H9 (cell line): Measurements from ENCODE around the gene PDE7B. TPM values are rescaled to one million over a fixed set of nuclear protein-coding genes. Genes with fewer than 3 reads are reported as not detected.

Experiments
- DNase-seq: peaks from one replicate; pipeline ENCODE4 v3.0.0-alpha.2; 2017
- H2AFZ ChIP-seq: one replicate; pipeline ENCODE4 v1.6.1; 2013; ENCODE audit warnings: mild to moderate bottlenecking, low read length, control low read depth, moderate library complexity
- H2AK5ac ChIP-seq: 2 replicates; pipeline ENCODE4 v1.6.1; 2013; ENCODE audit warnings: low read length, control low read depth, mixed read lengths; ENCODE audit not compliant: insufficient read length
- H2BK120ac ChIP-seq: one replicate; pipeline ENCODE4 v1.6.1; 2013; ENCODE audit warnings: low read depth, mild to moderate bottlenecking, low read length, control low read depth, inconsistent platforms; ENCODE audit not compliant: poor library complexity, severe bottlenecking
- H2BK12ac ChIP-seq: 2 replicates; pipeline ENCODE4 v1.6.1; 2013; ENCODE audit warnings: low read length, control low read depth, mixed read lengths, low read depth; ENCODE audit not compliant: insufficient read length
- H2BK15ac ChIP-seq: 2 replicates; pipeline ENCODE4 v1.6.1; 2013; ENCODE audit warnings: low read depth, low read length, control low read depth
- H2BK20ac ChIP-seq: one replicate; pipeline ENCODE4 v1.6.1; 2013; ENCODE audit warnings: low read depth, mild to moderate bottlenecking, low read length, control low read depth, inconsistent platforms; ENCODE audit not compliant: poor library complexity, severe bottlenecking
- H2BK5ac ChIP-seq: 2 replicates; pipeline ENCODE4 v1.6.1; 2013; ENCODE audit warnings: low read length, control low read depth, mixed read lengths; ENCODE audit not compliant: insufficient read length
- H3K14ac ChIP-seq: 2 replicates; pipeline ENCODE4 v1.6.1; 2013; ENCODE audit warnings: low read length, control low read depth; ENCODE audit not compliant: insufficient read depth
- H3K18ac ChIP-seq: 2 replicates; pipeline ENCODE4 v1.6.1; 2013; ENCODE audit warnings: low read depth, mild to moderate bottlenecking, mixed read lengths, low read length, control low read depth; ENCODE audit not compliant: insufficient read length
- H3K23ac ChIP-seq: 2 replicates; pipeline ENCODE4 v1.6.1; 2013; ENCODE audit warnings: low read length, control low read depth, mixed read lengths, low read depth; ENCODE audit not compliant: insufficient read length
- H3K23me2 ChIP-seq: 2 replicates; pipeline ENCODE4 v1.6.1; 2013; ENCODE audit warnings: low read depth, mild to moderate bottlenecking, mixed read lengths, low read length, control low read depth; ENCODE audit not compliant: insufficient read length, poor library complexity, severe bottlenecking
- H3K27ac ChIP-seq: 2 replicates; pipeline ENCODE4 v1.5.1; 2013; ENCODE audit warnings: low read length, control low read depth, mixed read lengths, low read depth; ENCODE audit not compliant: insufficient read length
- H3K27me3 ChIP-seq: 2 replicates; pipeline ENCODE4 v1.6.1; 2013; ENCODE audit warnings: low read length, control low read depth, inconsistent platforms; ENCODE audit not compliant: insufficient read depth
- H3K4ac ChIP-seq: 2 replicates; pipeline ENCODE4 v1.6.1; 2013; ENCODE audit warnings: low read depth, mild to moderate bottlenecking, control low read depth, inconsistent platforms, low read length, moderate library complexity
- H3K4me1 ChIP-seq: 2 replicates; pipeline ENCODE4 v1.6.1; 2013; ENCODE audit warnings: low read length, control low read depth, inconsistent platforms; ENCODE audit not compliant: insufficient read depth
- H3K4me2 ChIP-seq: 2 replicates; pipeline ENCODE4 v1.6.1; 2013; ENCODE audit warnings: low read length, control low read depth, mixed read lengths; ENCODE audit not compliant: insufficient read length, insufficient read depth
- H3K56ac ChIP-seq: 2 replicates; pipeline ENCODE4 v1.6.1; 2013; ENCODE audit warnings: low read depth, mild to moderate bottlenecking, mixed read lengths, low read length, control low read depth; ENCODE audit not compliant: insufficient read length
- H3K79me1 ChIP-seq: 2 replicates; pipeline ENCODE4 v1.6.1; 2013; ENCODE audit warnings: low read depth, mild to moderate bottlenecking, moderate library complexity, low read length, control low read depth, inconsistent platforms; ENCODE audit not compliant: insufficient read depth, poor library complexity, severe bottlenecking
- H3K79me2 ChIP-seq: 2 replicates; pipeline ENCODE4 v1.6.1; 2013; ENCODE audit warnings: low read length, control low read depth, inconsistent platforms; ENCODE audit not compliant: insufficient read depth
- H3K9ac ChIP-seq: 2 replicates; pipeline ENCODE4 v1.6.1; 2013; ENCODE audit warnings: low read length, control low read depth, mixed read lengths; ENCODE audit not compliant: insufficient read length; ENCODE audit errors: extremely low read depth
- H3K9me3 ChIP-seq: one replicate; pipeline ENCODE4 v1.6.1; 2013; ENCODE audit warnings: low read depth, low read length, inconsistent platforms; ENCODE audit not compliant: control insufficient read depth
- H3T11ph ChIP-seq: one replicate; pipeline ENCODE4 v1.6.1; 2013; ENCODE audit warnings: mild to moderate bottlenecking, low read length, control low read depth, inconsistent platforms
- H4K20me1 ChIP-seq: one replicate; pipeline ENCODE4 v1.6.1; 2013; ENCODE audit not compliant: control insufficient read depth, insufficient read length, insufficient read depth
- H4K5ac ChIP-seq: 2 replicates; pipeline ENCODE4 v1.6.1; 2013; ENCODE audit warnings: low read depth, mild to moderate bottlenecking, mixed read lengths, low read length, control low read depth; ENCODE audit not compliant: insufficient read length
- H4K8ac ChIP-seq: replicated peaks from 2 replicates; pipeline ENCODE4 v1.6.1; 2013; ENCODE audit warnings: low read length, control low read depth, mixed read lengths, low read depth; ENCODE audit not compliant: insufficient read length
- H4K91ac ChIP-seq: 2 replicates; pipeline ENCODE4 v1.6.1; 2013; ENCODE audit warnings: low read depth, mild to moderate bottlenecking, moderate library complexity, mixed read lengths, low read length, control low read depth; ENCODE audit not compliant: insufficient read length
- H3K27ac Mint-ChIP-seq, 3 experiments: 2 replicates in 2 of 3; 3 replicates in 1 of 3; pipeline ENCODE4 v1.8.0; 2020 to 2021; ENCODE audit warnings: mixed read lengths in 3 of 3, mild to moderate bottlenecking in 1 of 3, moderate library complexity in 1 of 3
- H3K27me3 Mint-ChIP-seq: 2 replicates; pipeline ENCODE4 v1.8.0; 2021; ENCODE audit warnings: low read depth, mild to moderate bottlenecking, moderate library complexity, mixed read lengths
- H3K36me3 Mint-ChIP-seq, 3 experiments: 2 replicates in 2 of 3; 3 replicates in 1 of 3; pipeline ENCODE4 v1.8.0; 2020 to 2021; ENCODE audit warnings: low read depth in 3 of 3, mixed read lengths in 3 of 3; ENCODE audit not compliant: insufficient read depth in 1 of 3
- H3K4me1 Mint-ChIP-seq, 2 experiments: 2 replicates each; pipeline ENCODE4 v1.8.0; 2020; ENCODE audit warnings: mixed read lengths in 2 of 2
- H3K4me3 Mint-ChIP-seq, 2 experiments: 2 replicates in 1 of 2; 3 replicates in 1 of 2; pipeline ENCODE4 v1.8.0; 2020 to 2021; ENCODE audit warnings: mild to moderate bottlenecking in 2 of 2, mixed read lengths in 2 of 2, moderate library complexity in 1 of 2
- H3K9me3 Mint-ChIP-seq, 2 experiments: 2 replicates in 1 of 2; 3 replicates in 1 of 2; pipeline ENCODE4 v1.8.0; 2020; ENCODE audit warnings: mild to moderate bottlenecking in 2 of 2, mixed read lengths in 2 of 2, moderate library complexity in 1 of 2
- CTCF ChIP-seq: fragments of 200-600 bp; sonication (generic); conservative IDR thresholded peaks from 3 replicates; pipeline ENCODE4 v1.8.0; 2021; ENCODE audit warnings: antibody characterized with exemption, mild to moderate bottlenecking
- total RNA-seq: library from RNA; stranded (reverse); gene quantifications from 2 replicates; pipeline ENCODE4 v1.2.1, GENCODE V29; 2021

Gene PDE7B
- total RNA-seq, 1 experiment from 2014 or later: not detected

GRCh38 chr6:136083540-136083939 lies 232.0 kb downstream of the PDE7B start:
- Mint-ChIP-seq H3K4me3 (no peak overlapping the region), H3K9me3 (no peaks in the 10 kb centered on the region), H3K4me1 (no peaks in the 10 kb centered on the region), H3K36me3 (no peaks in the 10 kb centered on the region), H3K27me3 (no peaks in the 10 kb centered on the region; the same call in 1 of the 2 replicates), H3K27ac (no peak overlapping the region)
- Histone ChIP-seq H3K18ac (no peak overlapping the region), H4K20me1 (no peaks in the 10 kb centered on the region), H2BK12ac (no peak overlapping the region), H3K23me2 (no peaks in the 10 kb centered on the region), H4K91ac (no peak overlapping the region), H3K4ac (no peak overlapping the region), H3K23ac (no peak overlapping the region), H2AFZ (no peak overlapping the region), H2BK20ac (no peak overlapping the region), H2AK5ac (no peak overlapping the region), H3K79me2 (no peaks in the 10 kb centered on the region), H3K14ac (no peak overlapping the region), H3K9ac (no peak overlapping the region), H4K8ac (no peak overlapping the region), H2BK5ac (no peak overlapping the region), H2BK120ac (no peak overlapping the region), H3T11ph (no peak overlapping the region), H3K4me1 (no peaks in the 10 kb centered on the region), H3K79me1 (no peaks in the 10 kb centered on the region), H3K27me3 (no peaks in the 10 kb centered on the region), H3K9me3 (no peaks in the 10 kb centered on the region), H3K27ac (no peak overlapping the region), H3K56ac (no peak overlapping the region), H3K4me2 (no peak overlapping the region), H4K5ac (no peak overlapping the region), H2BK15ac (no peak overlapping the region)
- no peak for TF ChIP-seq CTCF
- DNase-seq: no peak
